ENCODE data around the gene TLCD1. TPM values are rescaled to one million over a fixed set of nuclear protein-coding genes. Genes with fewer than 3 reads are reported as not detected.

Gene TLCD1
- polyA plus RNA-seq, 1 of the 3 experiments (the other 2 are of a cell fraction) = 18.3 TPM

GRCh38 chr17:28726627-28727491 lies 826 bp upstream of the TLCD1 start (continued):
- no peak for TF ChIP-seq YY1 (IDR thresholded peaks at IDR 0.05; ENCODE audit: low read depth)
- no peak for TF ChIP-seq RFX5 (IDR thresholded peaks at IDR 0.05; ENCODE audit: low read length)
- no peak for TF ChIP-seq POLR2AphosphoS5 (IDR thresholded peaks at IDR 0.05; ENCODE audit: low read depth, low read length)
- no peak for TF ChIP-seq RCOR1 (IDR thresholded peaks at IDR 0.05; ENCODE audit: low read length)
- TF ChIP-seq GABPA (IDR thresholded peaks at IDR 0.05; ENCODE audit: low read depth) = no peak
- TF ChIP-seq RAD21 (IDR thresholded peaks at IDR 0.05; ENCODE audit: low read length) = peak; percentile 98
- TF ChIP-seq ZBTB33 (IDR thresholded peaks at IDR 0.05; ENCODE audit: borderline replicate concordance, low read depth) = peak; percentile 55
- TF ChIP-seq RXRA (IDR thresholded peaks at IDR 0.05; ENCODE audit: borderline replicate concordance, low read depth) = no peak
- no peak for TF ChIP-seq TEAD4 (IDR thresholded peaks at IDR 0.05; ENCODE audit: borderline replicate concordance, insufficient read depth)
- no peak; a peak in 1 of 4 replicates for TF ChIP-seq EP300 (IDR thresholded peaks at IDR 0.05; ENCODE audit: borderline replicate concordance in 1 of 2, low read depth in 1 of 2, low read length in 1 of 2)
- no peak for TF ChIP-seq NRF1 (IDR thresholded peaks at IDR 0.05; ENCODE audit: low read depth, low read length)
- TF ChIP-seq FOXJ3 (CRISPR knock-in tag; IDR thresholded peaks at IDR 0.05) = no peak

DNA sequence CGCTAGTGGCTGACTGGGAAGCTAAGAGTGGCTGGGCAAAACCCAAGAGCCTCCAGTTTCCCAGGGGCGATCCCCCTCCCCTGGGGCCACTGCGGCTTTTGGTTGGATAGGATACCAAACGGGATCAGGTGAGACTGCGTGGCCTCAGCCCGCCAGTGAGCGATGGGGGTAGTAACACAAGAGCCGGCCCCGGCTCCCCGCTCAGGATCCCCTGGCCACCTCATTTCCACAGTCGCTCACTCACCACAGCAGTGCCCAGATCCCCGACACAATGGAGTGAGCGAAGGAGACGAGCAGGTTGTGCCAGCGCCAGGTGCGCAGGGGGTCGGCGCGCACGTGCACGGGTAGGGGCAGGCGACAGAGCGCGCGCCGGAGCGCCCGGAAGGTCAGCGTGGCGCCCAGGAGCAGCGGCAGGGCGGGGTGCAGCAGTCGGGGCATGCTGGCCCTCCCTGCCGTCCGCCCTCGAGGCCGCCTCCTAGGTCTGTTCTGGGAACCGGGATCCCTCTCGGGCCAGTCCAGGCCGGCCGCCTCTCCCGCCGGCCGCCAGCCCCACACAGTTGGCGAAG lies 290 bp downstream of the TLCD1 start:
- Histone ChIP-seq H3K9ac (peak overlapping the region; percentile 71; the same call in 1 of the 2 replicates), H3K9me2 (no peaks in the 10 kb centered on the region), H3K4me3 (ENCODE audit: low read depth in 2 of 2, low read length in 1 of 2) (peak overlapping the region; percentile 54 to 67), H3K27me3 (ENCODE audit: insufficient read depth) (no peaks in the 10 kb centered on the region), H3K9me3 (no peaks in the 10 kb centered on the region), H3F3A (replicated peaks; ENCODE audit: insufficient read depth) (peaks cover 71% of the 10 kb centered on the region), H2AFZ (ENCODE audit: low read depth) (0 out of 2 replicates have a peak overlapping the region, but pooled peaks have one; percentile 11), H3K36me3 (replicated peaks in 1 of 2; ENCODE audit: control insufficient read depth in 1 of 2, insufficient read depth in 2 of 2, low read length in 1 of 2) (peaks cover 35 to 37% of the 10 kb centered on the region in 2 experiments), H3K79me2 (ENCODE audit: insufficient read depth) (peaks cover 26% of the 10 kb centered on the region), H3K4me2 (peak overlapping the region; percentile 99), H3K27ac (ENCODE audit: low read depth in 2 of 2, low read length in 1 of 2) (peak overlapping the region; percentile 72 to 88), H4K20me1 (ENCODE audit: insufficient read depth) (peaks cover 35% of the 10 kb centered on the region), H3K4me1 (ENCODE audit: control insufficient read depth in 1 of 2, insufficient read depth in 2 of 2, low read depth in 1 of 2, low read length in 1 of 2) (peaks cover 16 to 42% of the 10 kb centered on the region in 2 experiments)
- no peak for DNase-seq
- 6% methylated on average over 9 of the region's 45 CpGs for WGBS (ENCODE audit: low lambda C conversion rate)
- CTCF ChIA-PET = interaction anchor here (0.8 to 11.1 kb wide), 30 partner anchors 9 to 565 kb away, joined by 3 to 612 read pairs (median 8); partner anchors contain the start of genes BLTP2, DHRS13, FLOT2 and PHF12
- POLR2A ChIA-PET = interaction anchor here (1.0 to 4.5 kb wide), 6 partner anchors 18 to 240 kb away, joined by 3 to 90 read pairs (median 8); partner anchors contain the start of gene TRAF4
- TF ChIP-seq ELF1 (IDR thresholded peaks at IDR 0.05) (no peak), TAF1 (IDR thresholded peaks at IDR 0.05; ENCODE audit: borderline replicate concordance, low read depth, low read length) (peak; percentile 62), FOXJ3 (CRISPR knock-in tag; IDR thresholded peaks at IDR 0.05) (no peak), MEF2A (IDR thresholded peaks at IDR 0.05; ENCODE audit: borderline replicate concordance, low read depth) (no peak), RAD21 (IDR thresholded peaks at IDR 0.05; ENCODE audit: low read length) (no peak), IRF3 (IDR thresholded peaks at IDR 0.05; ENCODE audit: low read depth, low read length) (no peak), NFIC (IDR thresholded peaks at IDR 0.05; ENCODE audit: borderline replicate concordance) (no peak), FOXM1 (IDR thresholded peaks at IDR 0.05; ENCODE audit: low read depth) (no peak), ZBTB33 (IDR thresholded peaks at IDR 0.05; ENCODE audit: borderline replicate concordance, low read depth) (no peak; the same call in 1 of the 2 replicates), CTCF (IDR thresholded peaks at IDR 0.05) (no peak), FOSL2 (IDR thresholded peaks at IDR 0.05; ENCODE audit: borderline replicate concordance, low read depth) (no peak; the same call in 1 of the 2 replicates), RXRA (IDR thresholded peaks at IDR 0.05; ENCODE audit: borderline replicate concordance, low read depth) (no peak; the same call in 1 of the 2 replicates), RCOR1 (IDR thresholded peaks at IDR 0.05; ENCODE audit: low read length) (no peak), TEAD4 (IDR thresholded peaks at IDR 0.05; ENCODE audit: borderline replicate concordance, insufficient read depth) (no peak), JUND (IDR thresholded peaks at IDR 0.05) (0 out of 2 replicates have a peak, but pooled peaks have one; percentile 18)

All from SK-N-SH (cell line).